Stimulated activated CD4-positive, alpha-beta T cell treated with anti-CD3 and anti-CD28 coated beads, Interleukin-12 subunit alpha, Interleukin-12 subunit beta, amount 100 ng/mL, for 4 hours (primary cell): ENCODE results near the gene DENND1C.
"Not testable (repeated sequence)": the region's sequence is repeated elsewhere in the genome, so short reads cannot be mapped to it uniquely, and the experiment has no call there.

ENCODE experiments used
- DNase-seq: peaks from one replicate; pipeline ENCODE4 v3.0.0-alpha.2; 2020

Gene DENND1C

DNA sequence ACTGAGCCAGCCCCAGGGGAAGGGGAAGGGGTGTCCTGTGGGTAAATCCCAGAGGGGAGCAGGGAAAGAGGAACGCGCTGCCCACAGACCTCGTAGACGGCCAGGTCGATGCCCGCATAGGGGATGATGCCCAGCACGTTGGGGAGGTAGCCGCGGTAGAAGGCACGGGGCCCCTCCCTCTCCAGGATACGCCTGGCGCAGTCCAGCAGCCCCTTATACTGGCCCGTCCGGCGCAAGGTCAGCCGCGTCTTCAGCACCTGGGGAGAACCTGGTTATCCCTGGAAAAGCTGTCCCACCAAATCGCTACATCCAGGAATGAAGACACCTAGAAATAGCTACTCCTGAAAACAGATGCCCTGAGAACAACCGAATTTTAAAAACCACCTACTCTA, 29.4 kb downstream of the DENND1C start:
- DNase-seq = no peak

DNA sequence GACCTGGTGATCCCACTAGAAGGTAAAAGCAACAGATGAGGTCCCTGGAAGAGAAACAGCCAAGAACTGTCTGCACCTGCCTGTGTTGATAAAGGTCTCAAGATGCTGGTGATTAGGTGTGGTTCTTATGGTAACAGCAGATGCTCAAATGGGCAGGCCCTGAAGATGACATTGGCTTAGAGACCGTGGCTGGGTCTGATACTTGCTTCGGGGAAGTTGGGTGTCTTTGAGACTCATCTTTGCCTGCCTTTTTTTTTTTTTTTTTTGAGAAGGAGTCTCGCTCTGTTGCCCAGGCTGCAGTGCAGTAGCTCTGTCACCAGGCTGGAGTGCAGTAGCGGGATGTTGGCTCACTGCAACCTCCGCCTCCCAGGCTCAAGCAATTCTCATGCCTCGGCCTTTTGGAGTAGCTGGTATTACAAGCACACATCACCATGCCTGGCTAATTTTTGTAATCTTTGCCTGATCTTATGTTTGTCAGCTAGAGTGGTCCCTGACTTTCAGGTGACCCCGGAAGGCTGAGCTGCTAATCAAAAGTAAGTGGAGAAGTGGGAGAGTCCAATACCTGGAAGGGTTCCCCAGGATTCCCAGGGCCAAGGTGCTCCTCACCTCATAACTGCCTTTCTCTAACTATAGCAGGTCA, 29.9 kb downstream of the DENND1C start:
- no peak for DNase-seq

DNA sequence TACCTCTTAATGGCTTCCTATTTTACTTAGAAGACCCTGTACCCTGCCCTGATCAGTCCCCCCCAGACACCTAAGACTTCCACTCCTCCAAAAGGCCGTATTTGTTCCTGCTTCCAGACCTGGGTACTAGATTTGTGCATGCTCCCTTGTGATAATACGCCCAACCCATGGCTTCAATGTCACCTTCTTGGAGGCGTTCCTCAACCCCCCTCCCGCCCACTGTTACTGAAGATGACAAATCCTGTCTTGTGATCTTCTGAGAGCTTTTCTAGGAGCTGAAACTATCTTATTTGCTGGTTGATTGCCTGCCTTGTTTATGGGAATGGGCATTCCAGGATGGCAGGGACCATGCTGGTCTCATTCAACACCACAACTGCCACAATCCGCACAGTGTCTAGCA, 31.4 kb downstream of the DENND1C start:
- no peak for DNase-seq

DNA sequence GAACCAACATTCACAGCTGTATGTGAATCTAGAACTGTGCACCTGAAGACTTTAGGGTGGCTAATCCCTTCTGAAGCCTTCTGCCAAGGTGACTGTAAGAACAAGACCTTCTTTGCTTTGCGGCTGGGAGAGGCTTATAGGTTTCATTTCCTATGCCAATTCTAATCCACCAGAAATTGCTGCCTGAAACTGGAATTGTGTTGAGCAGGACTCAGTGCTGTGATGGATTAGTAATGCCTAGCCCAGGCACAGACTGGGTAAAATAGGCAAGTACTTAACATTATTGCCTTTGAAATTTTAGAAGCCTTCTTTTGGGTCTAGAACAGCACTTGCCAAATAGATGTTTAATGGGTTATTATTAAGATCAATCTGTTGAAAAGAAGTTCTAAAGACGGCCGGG, 33.5 kb downstream of the DENND1C start:
- no peak for DNase-seq

DNA sequence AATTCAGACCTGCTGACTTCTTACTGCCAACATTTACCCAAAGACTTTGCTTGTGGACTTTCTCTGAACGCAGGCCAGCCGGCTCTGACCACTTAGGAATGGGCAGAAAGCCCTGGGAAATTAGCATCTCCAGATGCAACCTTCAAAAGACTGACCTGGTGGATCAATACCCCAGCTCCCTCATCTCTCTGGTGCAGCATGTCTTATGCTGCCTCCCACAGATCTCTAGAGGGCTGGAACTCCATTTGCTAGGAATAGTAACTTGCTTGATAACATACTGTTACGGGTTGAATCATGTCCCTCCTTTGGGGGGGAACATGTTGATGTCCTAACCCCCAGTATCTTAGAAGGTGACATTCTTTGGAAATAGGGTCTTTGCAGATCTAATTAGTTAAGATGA, 35.1 kb downstream of the DENND1C start:
- DNase-seq = no peak

DNA sequence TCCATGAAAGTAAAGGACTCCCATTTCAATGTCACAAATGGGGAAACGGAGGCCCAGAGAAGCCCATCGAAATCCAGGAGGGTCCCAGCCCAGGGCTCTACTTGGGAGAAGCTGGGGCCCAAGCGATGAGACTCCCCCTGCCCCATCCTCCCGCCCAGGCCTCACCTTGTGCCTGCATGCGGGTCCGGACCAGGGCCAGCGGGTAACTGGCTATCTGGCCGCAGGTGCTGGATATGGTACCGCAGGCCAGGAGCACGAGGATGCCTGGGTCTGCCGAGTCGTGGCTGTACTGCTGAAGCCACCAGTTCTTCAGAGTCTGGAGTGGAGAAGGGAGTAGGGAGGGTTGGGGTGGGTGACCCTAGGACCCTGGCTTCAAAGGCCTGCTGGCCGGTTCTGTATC, 37.6 kb downstream of the DENND1C start:
- DNase-seq = no peak

DNA sequence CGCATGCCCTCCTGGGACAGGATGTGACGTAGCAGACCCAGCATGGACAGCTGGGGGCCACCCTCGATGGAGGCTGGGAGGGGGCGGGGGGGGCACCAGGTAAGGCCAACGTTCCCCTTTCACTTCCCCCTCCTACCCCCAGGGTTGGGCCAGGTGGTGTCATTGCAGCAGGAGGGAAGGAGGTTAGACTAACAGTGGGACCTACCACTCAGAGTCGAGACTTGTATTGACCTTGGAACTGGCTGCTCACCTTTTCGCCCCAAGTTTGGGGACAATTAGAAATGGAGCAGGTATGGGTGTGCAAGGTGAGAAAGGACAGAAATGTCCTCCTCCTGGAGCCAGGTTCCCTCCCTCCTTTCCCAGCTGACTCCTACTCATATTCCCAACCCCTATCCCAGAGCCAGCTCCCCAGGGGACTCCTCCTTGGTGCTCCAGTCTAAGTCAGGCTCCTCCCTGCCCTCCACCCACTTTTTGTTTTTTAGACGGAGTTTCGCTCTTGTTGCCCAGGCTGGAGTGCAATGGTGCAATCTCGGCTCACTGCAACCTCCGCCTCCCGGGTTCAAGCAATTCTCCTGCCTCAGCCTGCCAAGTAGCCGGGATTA, 39.4 kb downstream of the DENND1C start:
- no peak for DNase-seq

DNA sequence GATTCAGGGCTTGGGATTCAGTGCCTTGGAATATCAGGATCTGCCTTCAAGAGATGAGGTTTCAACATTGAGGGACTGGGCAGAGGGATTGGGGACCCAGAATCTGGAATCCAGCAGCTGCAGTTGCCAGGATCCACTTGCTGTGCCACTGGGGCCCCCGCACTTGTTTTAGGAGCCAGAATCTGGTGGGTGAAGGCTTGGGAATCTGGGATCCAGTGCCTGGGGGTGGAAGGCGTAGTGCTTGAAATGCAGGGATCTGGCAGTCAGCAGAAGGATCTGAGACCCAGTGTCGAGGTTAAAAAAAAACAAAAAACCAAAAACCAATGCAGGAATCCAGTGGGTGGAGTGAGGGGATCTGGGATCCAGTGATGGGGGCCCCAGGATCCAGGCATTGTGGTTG, 40.7 kb downstream of the DENND1C start:
- DNase-seq = no peak

DNA sequence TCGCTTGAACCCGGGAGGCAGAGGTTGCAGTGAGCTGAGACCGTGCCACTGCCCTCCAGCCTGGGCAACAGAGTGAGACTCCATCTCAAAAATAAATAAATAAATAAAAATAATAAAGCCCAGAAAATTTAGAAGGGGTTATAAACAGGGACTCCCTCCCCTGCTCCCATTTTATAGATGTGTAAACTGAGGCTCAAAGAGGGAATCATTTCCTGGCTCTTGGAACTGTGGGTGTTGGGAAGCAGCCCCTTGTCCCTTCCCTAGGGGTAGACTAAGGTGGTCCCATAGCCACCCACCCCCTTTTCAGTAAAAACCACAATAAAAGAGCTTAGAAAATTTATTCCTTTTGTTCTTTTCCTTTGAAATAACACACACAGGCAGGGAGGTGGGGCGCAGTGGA, 41.8 kb downstream of the DENND1C start:
- DNase-seq = no peak

DNA sequence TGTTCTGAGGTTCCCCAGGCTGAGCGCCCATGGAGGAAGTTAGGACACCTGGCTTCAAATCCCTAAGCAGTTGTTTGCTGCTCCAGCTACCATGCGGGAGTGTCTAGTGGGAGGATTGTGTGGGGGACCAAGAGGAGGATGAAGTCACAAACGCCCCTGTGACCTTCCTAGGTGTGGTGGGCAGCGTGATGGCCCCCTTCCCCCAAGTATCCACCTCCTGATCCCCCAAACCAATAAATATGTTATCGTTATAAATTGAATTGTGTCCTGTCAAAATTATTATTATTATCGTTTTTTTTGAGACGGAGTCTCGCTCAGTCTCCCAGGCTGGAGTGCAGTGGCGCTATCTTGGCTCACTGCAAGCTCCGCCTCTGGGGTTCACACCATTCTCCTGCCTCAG, 47.9 kb downstream of the DENND1C start, which contains the start of gene SLC25A41:
TSS of gene SLC25A41 (minus strand) at position 101 of the 400 bp plus-strand sequence. CDS start at position 31, 70 bp downstream.
- no peak for DNase-seq

DNA sequence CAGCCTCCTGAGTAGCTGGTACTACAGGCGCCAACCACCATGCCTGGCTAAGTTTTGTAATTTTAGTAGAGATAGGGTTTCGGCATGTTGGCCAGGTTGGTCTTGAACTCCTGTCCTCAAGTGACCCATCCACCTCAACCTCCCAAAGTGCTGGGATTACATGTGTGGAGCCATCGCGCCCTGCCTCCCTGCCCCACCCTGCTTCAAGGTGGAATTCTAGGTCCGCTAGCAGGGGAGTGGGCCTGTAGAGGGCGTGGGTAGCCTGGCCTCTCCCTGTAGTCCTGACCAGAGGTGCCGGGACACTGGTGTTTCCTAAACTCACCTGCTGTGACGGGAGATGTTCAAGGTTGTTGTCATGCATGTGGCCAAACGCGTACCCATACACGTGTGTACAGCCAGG, 48.4 kb downstream of the DENND1C start:
- no peak for DNase-seq

DNA sequence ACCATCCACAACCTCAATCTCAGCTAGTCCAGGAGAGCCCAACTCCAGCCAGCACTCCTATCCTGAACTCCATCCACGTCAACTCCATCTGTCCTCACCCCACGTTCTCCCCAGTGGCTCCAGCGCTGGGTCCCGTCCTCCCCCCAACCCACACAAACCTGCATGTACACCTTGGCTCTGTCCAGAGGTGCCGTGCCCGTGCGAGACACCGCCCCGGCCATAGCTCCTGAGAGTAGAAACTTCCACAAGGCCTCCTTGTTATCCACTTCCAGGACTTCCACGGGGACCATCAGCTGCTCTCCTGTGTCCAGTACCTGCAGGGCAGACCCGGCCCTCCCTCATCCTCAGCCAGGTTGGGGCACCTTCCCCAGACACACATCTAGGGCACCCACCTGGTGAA, 49.7 kb downstream of the DENND1C start:
- DNase-seq = no peak

DNA sequence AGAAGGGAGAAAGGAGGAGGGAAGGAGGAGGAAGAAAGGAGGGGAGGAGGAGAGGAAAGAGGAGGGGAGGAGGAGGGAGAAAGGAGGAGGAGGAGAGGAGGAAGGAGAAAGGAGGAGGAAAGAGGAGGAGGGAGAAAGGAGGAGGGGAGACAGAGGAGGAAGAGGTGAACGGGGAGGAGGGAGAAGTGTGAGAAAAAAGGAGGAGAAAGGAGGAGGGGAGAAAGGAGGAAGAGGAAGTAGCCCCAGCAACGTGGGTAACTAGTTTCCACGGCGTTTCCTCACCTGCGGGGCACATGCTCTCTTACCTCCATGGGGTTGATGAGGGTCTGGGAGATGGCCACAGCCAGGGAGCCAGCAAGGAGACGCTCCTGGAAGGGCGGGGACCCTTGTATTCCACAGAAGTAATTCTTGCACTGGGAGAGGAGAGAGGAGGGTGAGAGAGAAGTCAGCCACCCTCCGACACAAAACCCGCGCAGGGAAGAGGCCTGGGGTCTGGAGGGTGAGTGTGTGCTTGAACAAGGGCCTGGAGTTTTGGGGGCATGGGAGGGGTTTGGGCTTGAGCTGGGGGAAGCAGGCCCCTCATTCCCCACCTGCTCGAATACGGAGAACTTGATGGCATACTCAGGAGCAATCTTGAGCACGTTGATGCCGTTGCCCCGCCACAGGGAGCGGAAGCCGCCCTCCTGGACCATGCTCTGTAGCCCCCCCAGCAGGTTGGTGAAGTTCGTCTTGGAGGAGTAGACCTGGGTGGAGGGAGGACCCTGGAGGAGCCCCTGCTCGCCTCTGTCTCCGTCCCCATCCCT, 52.0 kb downstream of the DENND1C start:
- no peak for DNase-seq

DNA sequence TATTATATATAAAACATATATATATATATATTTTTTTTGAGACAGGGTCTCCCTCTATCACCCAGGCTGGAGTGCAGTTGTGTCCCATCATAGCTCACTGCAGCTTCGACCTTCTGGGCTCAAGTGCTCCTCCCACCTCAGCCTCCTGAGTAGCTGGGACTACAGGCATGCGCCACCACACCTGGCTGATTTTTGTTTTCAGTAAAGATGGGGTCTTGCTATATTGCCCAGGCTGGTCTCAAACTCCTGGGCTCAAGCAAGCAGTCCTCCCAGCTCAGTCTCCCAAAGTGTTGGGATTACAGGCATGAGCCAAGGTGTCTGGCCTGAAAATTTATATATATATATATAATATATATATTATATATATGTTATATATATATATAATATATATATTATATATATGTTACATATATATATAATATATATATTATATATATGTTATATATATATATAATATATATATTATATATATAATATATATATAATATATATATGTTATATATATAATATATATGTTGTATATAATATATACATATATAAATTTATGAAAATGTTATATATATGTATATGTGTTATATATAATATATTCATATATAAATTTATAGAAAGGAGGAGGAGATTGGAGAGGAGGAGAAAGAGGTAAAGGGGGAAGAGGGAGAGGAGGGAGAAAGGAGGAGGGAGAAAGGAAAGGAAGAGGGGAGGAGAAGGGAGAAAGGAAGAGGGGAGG, 52.7 kb downstream of the DENND1C start:
- not testable (repeated sequence) for DNase-seq

DNA sequence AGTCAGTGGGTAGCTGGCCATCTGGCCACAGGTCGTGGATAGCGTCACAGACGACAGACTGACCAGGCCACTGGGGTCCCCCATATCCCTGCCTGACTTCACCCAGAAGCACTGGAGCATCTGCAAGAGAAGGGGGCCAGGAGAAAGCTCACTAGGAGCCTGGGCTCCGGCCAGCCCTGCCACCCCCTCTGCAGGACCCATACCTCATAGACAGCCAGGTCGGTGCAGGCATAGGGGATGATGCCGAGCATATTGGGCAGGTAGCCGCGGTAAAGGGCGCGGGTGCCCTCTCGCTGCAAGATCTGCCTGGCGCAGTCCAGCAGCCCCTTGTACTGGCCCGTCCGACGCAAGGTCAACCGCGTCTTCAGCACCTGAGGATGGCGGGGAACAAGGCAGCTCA, 54.5 kb downstream of the DENND1C start:
- no peak for DNase-seq

DNA sequence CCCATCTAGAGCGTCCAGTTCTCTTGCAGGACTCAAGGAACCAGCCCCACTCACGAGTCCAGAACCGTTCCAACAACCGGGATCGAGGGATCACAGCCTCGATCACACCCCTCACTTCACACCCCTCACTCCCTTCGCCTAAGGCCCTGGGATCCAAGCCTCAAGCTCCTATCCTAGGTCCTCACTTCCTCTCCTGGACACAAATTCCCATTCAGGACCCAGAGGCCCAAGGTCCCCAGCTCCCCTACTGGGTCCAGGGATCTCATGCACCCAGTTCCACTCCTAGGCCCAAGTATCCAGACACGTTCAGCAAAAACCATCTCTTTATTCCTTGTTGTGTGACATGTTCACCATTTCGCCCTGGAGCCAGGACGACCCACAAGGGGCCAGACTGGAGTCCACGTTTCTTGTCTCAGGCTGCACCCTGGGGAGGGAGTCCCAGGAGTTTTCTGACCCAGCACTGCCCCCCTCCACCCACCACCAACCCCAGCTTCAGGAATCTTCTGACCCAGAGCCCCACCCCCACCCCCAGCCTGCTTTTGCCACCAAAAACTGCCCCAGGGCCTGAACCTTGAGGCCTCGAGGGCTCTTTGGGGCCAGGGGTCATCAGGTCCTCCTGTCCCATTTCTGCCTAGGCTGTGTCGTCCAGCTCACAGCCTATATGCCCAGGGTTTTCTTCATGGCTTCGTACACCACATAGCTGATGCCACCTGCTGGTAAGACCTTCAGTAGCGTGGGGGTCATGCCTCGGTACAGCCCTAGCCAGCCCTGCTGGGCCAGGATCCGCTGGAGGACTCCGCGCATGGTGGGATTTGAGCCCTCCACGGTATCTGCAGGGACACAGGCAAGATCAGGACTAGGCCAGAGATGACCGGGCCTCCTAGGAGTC, 55.6 kb downstream of the DENND1C start:
- no peak for DNase-seq

DNA sequence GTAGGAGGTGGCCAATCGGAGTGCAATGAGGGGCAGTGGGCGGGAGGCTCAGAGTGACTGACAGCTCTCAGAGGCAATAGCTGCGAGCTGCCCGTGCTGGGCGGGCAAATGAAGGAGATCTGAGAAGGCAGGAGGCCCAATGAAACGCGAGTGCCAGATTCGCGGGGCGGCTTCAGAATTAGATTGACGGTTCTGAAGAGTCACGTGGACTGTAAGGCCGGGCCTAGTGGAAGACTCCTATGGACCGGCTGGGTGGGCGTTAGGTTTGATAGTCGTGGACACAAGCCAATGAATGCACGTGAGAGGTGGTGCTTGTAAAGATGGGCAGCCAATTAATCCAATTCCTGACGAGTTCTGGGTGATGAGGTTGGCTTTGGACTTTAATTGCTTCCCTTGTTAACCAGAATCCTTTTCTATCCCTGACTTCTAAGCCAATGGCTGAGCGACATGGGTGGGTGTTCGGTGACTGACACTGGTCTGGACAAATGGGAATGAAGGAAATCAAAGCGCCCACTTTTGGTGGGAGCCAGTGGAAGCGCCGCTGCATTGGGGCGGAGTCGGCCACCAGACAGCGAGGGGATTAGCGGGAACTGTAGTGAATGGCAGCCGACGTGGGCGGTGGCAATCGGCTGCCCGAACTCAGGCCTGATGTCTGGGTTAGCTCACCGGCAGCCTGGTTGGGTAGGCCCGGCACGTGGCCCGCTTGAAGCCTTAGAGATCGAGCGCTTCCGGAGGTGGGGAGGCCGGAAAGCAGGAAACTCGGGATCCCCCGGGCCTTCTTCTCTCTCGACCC, 56.5 kb downstream of the DENND1C start:
- peak; percentile 97 for DNase-seq

DNA sequence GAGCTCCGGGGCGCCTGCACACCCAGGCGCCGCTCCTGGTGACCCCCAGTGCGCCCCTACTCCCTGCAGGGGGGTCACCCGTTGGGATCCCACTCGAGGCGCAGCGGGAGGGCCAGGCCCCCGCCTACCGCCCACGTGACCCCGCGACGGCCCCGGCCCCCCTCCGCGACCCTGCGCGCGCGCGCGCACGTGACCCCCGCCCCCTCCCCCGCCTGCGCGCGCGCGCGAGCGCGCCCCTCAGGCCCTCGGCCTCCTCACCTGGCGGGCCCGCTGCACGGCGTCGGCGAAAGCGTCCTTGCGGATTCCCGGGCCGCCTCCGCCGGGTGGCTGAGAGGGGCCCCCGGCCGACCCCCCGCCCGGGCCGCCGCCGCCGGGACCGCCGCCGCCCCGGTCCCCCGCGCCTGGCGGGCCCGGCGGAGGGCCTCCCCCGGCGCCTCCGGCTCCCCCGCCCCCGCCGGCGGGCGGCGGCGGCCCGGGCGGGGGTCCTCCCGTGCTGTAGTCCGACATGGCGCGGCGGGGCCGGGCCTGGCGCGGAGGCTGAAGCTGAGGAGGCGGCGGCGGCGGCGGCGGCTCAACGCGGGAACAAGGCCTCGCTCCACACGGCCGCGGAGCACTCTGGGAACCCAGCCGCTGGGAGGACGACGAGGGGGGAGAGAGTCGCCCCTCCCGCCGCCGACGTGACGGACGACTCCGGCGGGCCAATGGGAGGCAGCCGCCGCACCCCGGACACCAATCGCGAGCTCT, 57.2 kb downstream of the DENND1C start, which contains the start of gene KHSRP:
TSS of gene KHSRP (minus strand) at position 617 of the 744 bp plus-strand sequence. CDS start at position 507, 110 bp downstream.
- peak; percentile 44 for DNase-seq

DNA sequence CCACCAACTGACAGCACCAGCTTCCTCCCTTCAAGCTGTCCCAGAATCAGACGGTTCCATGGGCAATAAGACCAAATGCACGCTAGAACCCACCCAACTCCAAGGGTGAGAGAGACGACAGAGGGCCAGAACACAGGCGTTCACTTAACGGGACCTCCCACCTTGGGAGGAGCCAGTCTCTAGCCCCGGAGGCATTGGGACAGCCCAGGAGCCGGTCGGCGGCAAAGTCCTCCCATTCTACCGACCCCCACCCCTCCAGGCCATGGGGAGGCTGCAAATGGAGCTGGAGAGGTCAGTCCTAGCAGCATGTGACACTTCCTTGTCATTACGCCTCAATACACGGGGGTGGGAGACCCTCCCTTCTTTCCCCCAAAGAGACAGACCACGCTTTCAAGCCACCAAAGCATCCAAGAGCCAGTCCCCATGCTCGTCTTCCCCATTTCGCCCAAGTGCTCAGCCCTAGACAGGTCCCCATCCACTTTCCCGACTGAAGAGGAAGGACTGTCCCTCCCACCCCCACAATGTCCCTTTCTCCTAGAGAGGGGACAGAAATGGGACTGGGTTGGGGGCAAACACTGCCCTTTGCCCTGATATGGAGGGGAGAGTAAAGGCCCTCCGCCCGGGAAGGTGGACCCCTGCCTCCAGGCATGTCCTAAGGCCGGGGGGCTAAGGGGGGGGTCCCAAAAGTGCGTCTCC, 57.9 kb downstream of the DENND1C start:
- DNase-seq = peak; percentile 33
